Measurements from ENCODE around the gene NPAS3.

- no peak for TF ChIP-seq CTCF (conservative IDR thresholded peaks at IDR 0.05; ENCODE audit: low read length)
- no peak for TF ChIP-seq EZH2phosphoT487 (IDR thresholded peaks at IDR 0.05; ENCODE audit: borderline replicate concordance, low read depth, low read length)
Measured at GRCh38 chr14:33851366-33851765, 912.7 kb downstream of the NPAS3 start.
